Measurements from ENCODE around the gene ILRUN. TPM values are rescaled to one million over a fixed set of nuclear protein-coding genes. Genes with fewer than 3 reads are reported as not detected.

Gene ILRUN
- total RNA-seq, 1 experiment from 2014 or later: 64.6 TPM

- no peak for DNase-seq
- H3K23me2 ChIP-seq (ENCODE audit: insufficient read length, low read depth, low read length, poor library complexity, severe bottlenecking): peaks cover 13% of the 10 kb centered on the region
- no peak overlapping the region for H2BK5ac ChIP-seq (ENCODE audit: insufficient read length, low read length)
- peak overlapping the region; percentile 99 for H3K4me2 ChIP-seq (ENCODE audit: insufficient read depth, insufficient read length, low read length)
- Mint-ChIP-seq H3K27me3 (ENCODE audit: low read depth) (no peaks in the 10 kb centered on the region; the same call in 1 of the 2 replicates), H3K4me1 (peaks cover 21 to 27% of the 10 kb centered on the region in 2 experiments), H3K27ac (peak overlapping the region in 2 of 3 experiments; percentile 11 to 68; a peak in 2 of 7 replicates), H3K4me3 (peak overlapping the region; percentile 90 to 94), H3K36me3 (ENCODE audit: insufficient read depth in 1 of 3, low read depth in 3 of 3) (peaks cover 0 to 6% (median 0%) of the 10 kb centered on the region in 3 experiments; a peak in 2 of 7 replicates), H3K9me3 (no peaks in the 10 kb centered on the region)
- no peaks in the 10 kb centered on the region for H4K20me1 ChIP-seq (ENCODE audit: control insufficient read depth, insufficient read depth, insufficient read length)
- no CpG with 5 or more reads among the region's 5 CpGs for WGBS (ENCODE audit: extremely low coverage, insufficient read length, low lambda C conversion rate)
- H3K9me3 ChIP-seq (ENCODE audit: control insufficient read depth, low read depth, low read length): no peaks in the 10 kb centered on the region
- no peak overlapping the region for H3K18ac ChIP-seq (ENCODE audit: insufficient read length, low read depth, low read length)
- H3K79me1 ChIP-seq (ENCODE audit: insufficient read depth, low read depth, low read length, poor library complexity, severe bottlenecking): peaks cover 6% of the 10 kb centered on the region
- no peak overlapping the region for H3T11ph ChIP-seq (ENCODE audit: low read length)
- no peak overlapping the region for H2BK12ac ChIP-seq (ENCODE audit: insufficient read length, low read depth, low read length)
- no peak overlapping the region for H3K56ac ChIP-seq (ENCODE audit: insufficient read length, low read depth, low read length)
- H4K91ac ChIP-seq (ENCODE audit: insufficient read length, low read depth, low read length): no peak overlapping the region
- no peak overlapping the region for H3K27ac ChIP-seq (ENCODE audit: insufficient read length, low read depth, low read length)
- H4K8ac ChIP-seq (replicated peaks; ENCODE audit: insufficient read length, low read depth, low read length): no peak overlapping the region
- H3K14ac ChIP-seq (ENCODE audit: insufficient read depth, low read length): peak overlapping the region; percentile 94; the same call in 1 of the 2 replicates
- no peak overlapping the region for H3K4ac ChIP-seq (ENCODE audit: low read depth, low read length)
- no peak for TF ChIP-seq CTCF (conservative IDR thresholded peaks at IDR 0.05)
- peaks cover 23% of the 10 kb centered on the region; the same call in 1 of the 2 replicates for H3K79me2 ChIP-seq (ENCODE audit: insufficient read depth, low read length)
- peaks cover 4% of the 10 kb centered on the region; the same call in 1 of the 2 replicates for H3K4me1 ChIP-seq (ENCODE audit: insufficient read depth, low read length)
- peak overlapping the region; percentile 91 for H3K9ac ChIP-seq (ENCODE audit: extremely low read depth, insufficient read length, low read length)
- H2BK120ac ChIP-seq (ENCODE audit: low read depth, low read length, poor library complexity, severe bottlenecking): no peak overlapping the region
- H2AFZ ChIP-seq (ENCODE audit: low read length): no peak overlapping the region
- H2BK20ac ChIP-seq (ENCODE audit: low read depth, low read length, poor library complexity, severe bottlenecking): no peak overlapping the region
- H4K5ac ChIP-seq (ENCODE audit: insufficient read length, low read depth, low read length): no peak overlapping the region
- H3K27me3 ChIP-seq (ENCODE audit: insufficient read depth, low read length): no peaks in the 10 kb centered on the region
- peak overlapping the region; percentile 86; the same call in 1 of the 2 replicates for H2BK15ac ChIP-seq (ENCODE audit: low read depth, low read length)
- no peak overlapping the region for H2AK5ac ChIP-seq (ENCODE audit: insufficient read length, low read length)
- no peak overlapping the region for H3K23ac ChIP-seq (ENCODE audit: insufficient read length, low read depth, low read length)
These were observed 808 bp downstream of the ILRUN start for GRCh38 chr6:34695729-34696188.
